HG03135 (cell line): ENCODE data around the gene ALK.

ENCODE experiments used
- ATAC-seq: cut with Tn5 transposase; IDR thresholded peaks from one replicate; pipeline ENCODE4 v1.9.1; 2021; ENCODE audit warnings: mild to moderate bottlenecking, moderate library complexity; ENCODE audit not compliant: unreplicated experiment

ALK gene

GRCh38 chr2:29799628-29800027, 121.8 kb downstream of the ALK start:
- no peak for ATAC-seq

- ATAC-seq: no peak
These were observed 123.5 kb downstream of the ALK start for GRCh38 chr2:29797916-29798315.

- no peak for ATAC-seq
These were observed 124.9 kb downstream of the ALK start for GRCh38 chr2:29796446-29796845.

GRCh38 chr2:29789911-29790485, 131.4 kb downstream of the ALK start:
- no peak for ATAC-seq

- no peak for ATAC-seq
These were observed 133.6 kb downstream of the ALK start for GRCh38 chr2:29787473-29788465.

GRCh38 chr2:29786361-29786760, 135.0 kb downstream of the ALK start:
- ATAC-seq: no peak

GRCh38 chr2:29783666-29784065, 137.7 kb downstream of the ALK start:
- ATAC-seq: no peak

- no peak for ATAC-seq
These were observed 138.6 kb downstream of the ALK start for GRCh38 chr2:29782549-29783458.

- ATAC-seq: no peak
These were observed 139.3 kb downstream of the ALK start for GRCh38 chr2:29782087-29782486.

GRCh38 chr2:29780906-29781305, 140.5 kb downstream of the ALK start:
- ATAC-seq: no peak

GRCh38 chr2:29777161-29777560, 144.2 kb downstream of the ALK start:
- ATAC-seq: no peak

GRCh38 chr2:29776406-29776805, 145.0 kb downstream of the ALK start:
- ATAC-seq: no peak

GRCh38 chr2:29775937-29776336, 145.4 kb downstream of the ALK start:
- no peak for ATAC-seq

GRCh38 chr2:29774624-29775023, 146.8 kb downstream of the ALK start:
- ATAC-seq: no peak

GRCh38 chr2:29770846-29771245, 150.5 kb downstream of the ALK start:
- ATAC-seq: no peak

- ATAC-seq: no peak
These were observed 151.5 kb downstream of the ALK start for GRCh38 chr2:29769847-29770246.

GRCh38 chr2:29767606-29768335, 153.6 kb downstream of the ALK start:
- no peak for ATAC-seq

- no peak for ATAC-seq
These were observed 155.2 kb downstream of the ALK start for GRCh38 chr2:29766191-29766590.

GRCh38 chr2:29765721-29766120, 155.7 kb downstream of the ALK start:
- ATAC-seq: no peak

GRCh38 chr2:29763371-29763770, 158.0 kb downstream of the ALK start:
- ATAC-seq: no peak

GRCh38 chr2:29762239-29762638, 159.1 kb downstream of the ALK start:
- no peak for ATAC-seq
